ENCODE results near the gene DPP6.

Gene DPP6

GRCh38 chr7:154871928-154872750 is 819.9 kb downstream of the DPP6 start:
- DNase-seq = no peak

GRCh38 chr7:154872811-154873499 is 820.8 kb downstream of the DPP6 start:
- no peak for DNase-seq

- no peak for DNase-seq
Measured at GRCh38 chr7:154873500-154874121, 821.4 kb downstream of the DPP6 start.

- no peak for DNase-seq
Measured at GRCh38 chr7:154874409-154875113, 822.4 kb downstream of the DPP6 start.

GRCh38 chr7:154875297-154875696 is 823.1 kb downstream of the DPP6 start:
- DNase-seq = no peak

GRCh38 chr7:154876516-154876915 is 824.3 kb downstream of the DPP6 start:
- DNase-seq = no peak

GRCh38 chr7:154877031-154877430 is 824.8 kb downstream of the DPP6 start:
- no peak for DNase-seq

GRCh38 chr7:154879629-154880028 is 827.4 kb downstream of the DPP6 start:
- no peak for DNase-seq

GRCh38 chr7:154880513-154880912 is 828.3 kb downstream of the DPP6 start:
- DNase-seq = no peak

GRCh38 chr7:154881026-154881425 is 828.8 kb downstream of the DPP6 start:
- no peak for DNase-seq

GRCh38 chr7:154881526-154881925 is 829.3 kb downstream of the DPP6 start:
- DNase-seq = no peak

- no peak for DNase-seq
Measured at GRCh38 chr7:154882931-154883474, 830.8 kb downstream of the DPP6 start.

GRCh38 chr7:154884348-154884920 is 832.2 kb downstream of the DPP6 start:
- no peak for DNase-seq

GRCh38 chr7:154886591-154886990 is 834.4 kb downstream of the DPP6 start:
- DNase-seq = no peak

GRCh38 chr7:154888690-154889089 is 836.5 kb downstream of the DPP6 start:
- DNase-seq = no peak

GRCh38 chr7:154892459-154892858 is 840.3 kb downstream of the DPP6 start:
- DNase-seq = no peak

GRCh38 chr7:154896076-154896475 is 843.9 kb downstream of the DPP6 start:
- no peak for DNase-seq

- DNase-seq = no peak
Measured at GRCh38 chr7:154898973-154899855, 847.0 kb downstream of the DPP6 start.

GRCh38 chr7:154899862-154900261 is 847.7 kb downstream of the DPP6 start:
- no peak for DNase-seq

- DNase-seq = no peak
Measured at GRCh38 chr7:154902600-154903082, 850.4 kb downstream of the DPP6 start.

GRCh38 chr7:154903083-154903731 is 851.0 kb downstream of the DPP6 start:
- no peak for DNase-seq
